ENCODE results near the gene MPP3. TPM values are rescaled to one million over a fixed set of nuclear protein-coding genes. Genes with fewer than 3 reads are reported as not detected.

Gene MPP3
- total RNA-seq, 1 experiment from 2014 or later = 6.9 TPM

GRCh38 chr17:43877031-43877430 is 44.1 kb upstream of the MPP3 start:
- Mint-ChIP-seq H3K27me3 (ENCODE audit: low read depth) (peaks cover 3% of the 10 kb centered on the region), H3K27ac (no peak overlapping the region), H3K4me3 (no peak overlapping the region), H3K36me3 (ENCODE audit: insufficient read depth in 1 of 3, low read depth in 3 of 3) (peaks cover 5 to 11% (median 6%) of the 10 kb centered on the region in 3 experiments; a peak in 5 of 7 replicates), H3K9me3 (no peaks in the 10 kb centered on the region), H3K4me1 (peaks cover 14 to 18% of the 10 kb centered on the region in 2 experiments)
- H4K8ac ChIP-seq (replicated peaks; ENCODE audit: insufficient read length, low read depth, low read length) = no peak overlapping the region
- H2BK20ac ChIP-seq (ENCODE audit: low read depth, low read length, poor library complexity, severe bottlenecking) = no peak overlapping the region
- H3K4me2 ChIP-seq (ENCODE audit: insufficient read depth, insufficient read length, low read length) = no peak overlapping the region
- no peaks in the 10 kb centered on the region for H3K23me2 ChIP-seq (ENCODE audit: insufficient read length, low read depth, low read length, poor library complexity, severe bottlenecking)
- TF ChIP-seq CTCF (conservative IDR thresholded peaks at IDR 0.05) = no peak
- H2BK120ac ChIP-seq (ENCODE audit: low read depth, low read length, poor library complexity, severe bottlenecking) = no peak overlapping the region
- H3K18ac ChIP-seq (ENCODE audit: insufficient read length, low read depth, low read length) = no peak overlapping the region
- H4K20me1 ChIP-seq (ENCODE audit: control insufficient read depth, insufficient read depth, insufficient read length) = peaks cover 4% of the 10 kb centered on the region
- no peak overlapping the region for H3K23ac ChIP-seq (ENCODE audit: insufficient read length, low read depth, low read length)
- no peak overlapping the region for H3K56ac ChIP-seq (ENCODE audit: insufficient read length, low read depth, low read length)
- no peak overlapping the region for H2AFZ ChIP-seq (ENCODE audit: low read length)
- no peaks in the 10 kb centered on the region for H3K79me2 ChIP-seq (ENCODE audit: insufficient read depth, low read length)
- no peak overlapping the region for H3K27ac ChIP-seq (ENCODE audit: insufficient read length, low read depth, low read length)
- no CpG with 5 or more reads among the region's 7 CpGs for WGBS (ENCODE audit: extremely low coverage, insufficient read length, low lambda C conversion rate)
- H3K79me1 ChIP-seq (ENCODE audit: insufficient read depth, low read depth, low read length, poor library complexity, severe bottlenecking) = no peaks in the 10 kb centered on the region
- H2AK5ac ChIP-seq (ENCODE audit: insufficient read length, low read length) = no peak overlapping the region
- no peak overlapping the region for H3K14ac ChIP-seq (ENCODE audit: insufficient read depth, low read length)
- H2BK5ac ChIP-seq (ENCODE audit: insufficient read length, low read length) = no peak overlapping the region
- DNase-seq = no peak
- H3K4me1 ChIP-seq (ENCODE audit: insufficient read depth, low read length) = peaks cover 3% of the 10 kb centered on the region; the same call in 1 of the 2 replicates
- H2BK12ac ChIP-seq (ENCODE audit: insufficient read length, low read depth, low read length) = no peak overlapping the region
- no peak overlapping the region for H2BK15ac ChIP-seq (ENCODE audit: low read depth, low read length)
- no peaks in the 10 kb centered on the region for H3K9me3 ChIP-seq (ENCODE audit: control insufficient read depth, low read depth, low read length)
- no peak overlapping the region for H3K4ac ChIP-seq (ENCODE audit: low read depth, low read length)
- H4K91ac ChIP-seq (ENCODE audit: insufficient read length, low read depth, low read length) = no peak overlapping the region
- no peak overlapping the region for H3T11ph ChIP-seq (ENCODE audit: low read length)
- H3K27me3 ChIP-seq (ENCODE audit: insufficient read depth, low read length) = no peaks in the 10 kb centered on the region
- H4K5ac ChIP-seq (ENCODE audit: insufficient read length, low read depth, low read length) = no peak overlapping the region
- H3K9ac ChIP-seq (ENCODE audit: extremely low read depth, insufficient read length, low read length) = no peak overlapping the region

Data from H9 (cell line).